EH (cell line): ENCODE data around the gene ATP11C.
"Not testable (repeated sequence)": the region's sequence is repeated elsewhere in the genome, so short reads cannot be mapped to it uniquely, and the experiment has no call there.

Experiments used
- DNase-seq: peaks from one replicate; pipeline ENCODE4 v3.0.0-alpha.2; 2015; ENCODE audit warnings: low read depth

Gene ATP11C

GRCh38 chrX:139720136-139720535 lies 212.7 kb downstream of the ATP11C start:
- DNase-seq = peak; percentile 83

- DNase-seq = no peak
Observed at GRCh38 chrX:139708067-139708466, 224.8 kb downstream of the ATP11C start, which contains the start of gene MCF2. Gene MCF2 (minus strand): TSS chrX:139708167. CDS start chrX:139651744, 56,423 bp downstream.

GRCh38 chrX:139702658-139703057 lies 230.2 kb downstream of the ATP11C start:
- no peak for DNase-seq

- DNase-seq = no peak
Observed at GRCh38 chrX:139692908-139693307, 239.9 kb downstream of the ATP11C start.

- DNase-seq = no peak
Observed at GRCh38 chrX:139692506-139692849, 240.4 kb downstream of the ATP11C start.

GRCh38 chrX:139691843-139692505 lies 240.9 kb downstream of the ATP11C start:
- DNase-seq = no peak

GRCh38 chrX:139691493-139691842 lies 241.4 kb downstream of the ATP11C start:
- DNase-seq = peak; percentile 24

GRCh38 chrX:139685175-139685574 lies 247.7 kb downstream of the ATP11C start:
- not testable (repeated sequence) for DNase-seq

GRCh38 chrX:139680356-139680755 lies 252.5 kb downstream of the ATP11C start:
- DNase-seq = no peak
